Cortex of kidney (tissue), 1 donor: ENCODE data around the gene SHISA5.
A peak's percentile ranks its signal among the peaks of the same experiment; 100 is the strongest.

ENCODE experiments used
- DNase-seq: peaks from one replicate; lab custom pipeline; 2025; lab: John Stamatoyannopoulos, UW

The SHISA5 gene

GRCh38 chr3:48459773-48460516 is 44.0 kb downstream of the SHISA5 start:
- no peak for DNase-seq

DNA sequence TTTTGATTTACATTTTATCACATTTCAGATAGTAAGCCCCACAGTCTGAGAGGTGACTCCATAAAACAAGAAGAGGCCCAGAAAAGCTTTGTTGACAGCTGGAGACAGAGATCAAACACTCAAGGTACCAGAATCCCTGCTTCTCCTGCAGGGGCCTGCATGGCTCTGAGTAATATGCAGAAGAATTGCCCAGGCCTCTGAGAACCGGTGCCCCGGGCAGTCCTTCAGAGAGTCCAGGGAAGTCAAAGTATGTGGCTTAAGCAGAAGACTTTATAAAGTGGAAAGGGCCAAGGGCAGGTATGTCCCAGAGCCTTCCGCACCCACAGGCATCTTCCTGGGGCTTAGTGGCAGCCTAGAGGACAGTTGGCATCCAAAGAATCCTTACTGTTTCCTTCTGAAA is 44.6 kb downstream of the SHISA5 start:
- DNase-seq: no peak

DNA sequence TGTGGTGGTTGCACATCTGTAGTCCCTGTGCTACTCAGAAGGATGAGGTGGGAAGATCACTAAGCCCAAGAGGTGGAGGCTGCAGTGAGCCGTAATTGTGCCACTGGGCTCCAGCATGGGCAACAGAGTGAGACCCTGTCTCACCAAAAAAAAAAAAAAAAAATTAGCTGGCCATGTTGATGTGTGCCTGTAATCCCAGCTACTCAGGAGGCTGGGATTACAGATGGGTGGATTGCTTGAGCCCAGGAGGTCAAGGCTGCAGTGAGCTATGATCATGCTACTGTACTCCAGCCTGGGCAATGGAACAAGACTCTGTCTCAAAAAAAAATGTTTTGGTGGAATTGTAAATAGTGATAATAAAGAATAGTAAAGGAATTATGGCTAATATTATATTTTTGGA is 47.5 kb downstream of the SHISA5 start:
- DNase-seq: no peak

- DNase-seq: no peak
These were observed 52.7 kb downstream of the SHISA5 start for GRCh38 chr3:48451270-48451669.

DNA sequence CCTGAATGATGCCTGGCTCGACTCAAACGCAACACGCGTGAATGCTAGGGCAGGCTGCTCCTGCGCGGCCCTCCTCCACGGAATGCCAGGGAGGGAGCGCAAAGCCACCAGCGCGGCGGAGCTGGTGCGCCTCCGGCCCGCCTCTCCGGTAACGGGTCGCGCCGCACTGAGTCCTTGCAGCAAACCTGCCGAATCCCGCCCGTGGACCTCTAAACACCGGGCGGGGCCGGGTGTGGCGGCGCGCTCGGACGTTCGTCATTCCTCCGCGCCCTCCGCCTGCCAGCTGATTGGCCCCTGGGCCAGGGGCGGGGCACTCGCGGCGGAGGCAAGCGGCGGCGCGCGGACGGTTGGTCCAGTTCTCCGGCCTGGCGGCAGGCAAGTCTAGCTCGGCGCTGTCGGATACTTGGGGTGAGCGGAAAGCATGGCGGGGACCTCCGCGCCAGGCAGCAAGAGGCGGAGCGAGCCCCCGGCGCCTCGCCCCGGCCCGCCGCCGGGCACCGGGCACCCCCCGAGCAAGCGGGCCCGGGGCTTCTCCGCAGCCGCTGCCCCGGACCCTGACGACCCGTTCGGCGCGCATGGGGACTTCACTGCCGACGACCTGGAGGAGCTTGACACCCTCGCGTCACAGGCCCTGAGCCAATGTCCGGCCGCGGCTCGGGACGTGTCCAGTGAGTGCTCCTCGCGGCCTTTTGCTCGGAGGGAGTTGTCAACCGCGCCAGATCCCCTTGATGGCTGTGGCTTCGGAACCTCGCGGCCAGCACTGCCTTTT is 57.4 kb downstream of the SHISA5 start, which contains the start of gene ATRIP:
ATRIP (plus strand) TSS at position 313 of the 769 bp plus-strand sequence; CDS start at position 422, 109 bp downstream.
- DNase-seq: peak; percentile 73

DNA sequence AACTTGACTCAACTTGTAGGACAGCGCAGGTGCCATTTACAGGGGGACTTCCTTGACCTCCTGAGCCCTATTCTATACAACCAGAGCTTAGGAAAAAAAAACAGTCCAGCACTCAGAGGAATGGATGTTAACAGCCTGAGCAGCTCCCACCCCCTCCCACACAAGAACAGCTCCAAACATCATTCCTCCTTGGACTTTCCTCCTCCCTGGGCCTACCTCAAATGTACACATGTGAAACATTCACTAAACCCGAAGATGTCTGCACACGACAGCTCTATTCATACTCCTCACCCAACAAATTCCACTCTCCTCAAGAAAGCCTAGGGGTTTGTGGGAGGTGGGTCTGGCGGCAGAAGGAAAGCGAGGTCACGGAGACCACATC is 57.9 kb downstream of the SHISA5 start:
- DNase-seq: no peak

DNA sequence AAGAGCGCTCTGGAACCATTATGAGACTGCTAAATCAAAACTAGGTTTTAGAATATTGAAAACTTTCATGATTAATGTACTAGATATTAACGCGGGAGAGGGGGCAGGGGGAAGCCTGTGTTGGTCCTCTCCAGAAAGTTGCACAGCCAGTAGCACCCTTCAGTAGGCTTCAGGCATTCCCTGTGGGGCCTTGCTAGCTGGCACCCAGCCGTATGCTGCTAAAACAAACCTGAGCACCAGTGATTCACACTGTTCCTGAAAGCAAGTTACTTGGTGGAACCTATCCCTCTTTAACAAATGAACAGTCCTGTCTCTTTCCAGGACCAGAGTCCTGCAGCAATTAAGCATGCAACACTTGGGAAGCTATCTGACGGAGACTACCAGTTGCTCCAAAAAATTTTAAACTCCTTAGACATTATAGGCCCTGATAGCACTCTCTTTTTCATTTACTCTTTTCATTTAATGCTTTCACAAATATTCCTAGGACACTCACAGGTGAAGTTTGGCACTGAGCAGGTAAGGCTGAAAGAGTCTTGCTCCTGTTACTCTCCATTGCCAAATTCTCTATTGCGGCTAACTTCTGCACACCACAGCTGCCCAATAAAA is 58.6 kb downstream of the SHISA5 start:
- DNase-seq: no peak

DNA sequence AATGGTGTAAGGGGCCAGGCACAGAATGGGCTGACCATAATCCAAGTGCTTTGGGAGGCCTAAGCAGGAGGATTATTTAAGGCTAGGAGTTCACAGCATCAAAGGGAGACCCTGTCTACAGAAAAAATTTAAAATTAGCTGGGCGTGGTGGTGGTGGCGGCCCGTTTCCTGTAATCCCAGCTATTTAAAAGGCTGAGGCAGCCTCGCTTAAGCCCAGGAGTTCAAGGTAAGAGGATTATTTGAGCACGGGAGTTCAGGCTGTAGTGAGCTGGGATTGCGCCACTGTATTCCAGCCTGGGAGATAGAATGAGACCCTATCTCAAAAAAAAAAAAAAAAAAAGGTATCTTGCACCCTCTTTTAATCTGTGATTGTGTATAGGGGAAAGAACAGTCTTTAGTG is 62.0 kb downstream of the SHISA5 start:
- DNase-seq: no peak

DNA sequence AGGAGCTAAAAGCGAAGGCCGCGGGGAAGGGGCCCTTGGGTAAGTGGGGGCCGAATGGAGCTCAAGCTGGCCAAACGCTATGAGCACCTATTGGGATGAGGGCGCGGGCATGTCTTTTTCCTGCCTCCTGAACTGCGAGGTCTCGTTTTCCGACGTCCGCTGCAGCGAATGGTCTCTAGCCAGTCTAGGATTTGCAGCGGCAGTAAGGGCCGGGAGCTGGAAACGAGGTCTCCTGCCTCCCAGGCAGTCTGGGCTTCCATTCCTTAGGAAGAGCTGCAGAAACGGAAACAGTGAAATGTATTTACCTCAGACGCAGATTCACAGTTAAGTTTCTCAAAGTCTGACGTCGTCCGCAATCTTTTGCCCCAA is 63.4 kb downstream of the SHISA5 start:
- DNase-seq: no peak

DNA sequence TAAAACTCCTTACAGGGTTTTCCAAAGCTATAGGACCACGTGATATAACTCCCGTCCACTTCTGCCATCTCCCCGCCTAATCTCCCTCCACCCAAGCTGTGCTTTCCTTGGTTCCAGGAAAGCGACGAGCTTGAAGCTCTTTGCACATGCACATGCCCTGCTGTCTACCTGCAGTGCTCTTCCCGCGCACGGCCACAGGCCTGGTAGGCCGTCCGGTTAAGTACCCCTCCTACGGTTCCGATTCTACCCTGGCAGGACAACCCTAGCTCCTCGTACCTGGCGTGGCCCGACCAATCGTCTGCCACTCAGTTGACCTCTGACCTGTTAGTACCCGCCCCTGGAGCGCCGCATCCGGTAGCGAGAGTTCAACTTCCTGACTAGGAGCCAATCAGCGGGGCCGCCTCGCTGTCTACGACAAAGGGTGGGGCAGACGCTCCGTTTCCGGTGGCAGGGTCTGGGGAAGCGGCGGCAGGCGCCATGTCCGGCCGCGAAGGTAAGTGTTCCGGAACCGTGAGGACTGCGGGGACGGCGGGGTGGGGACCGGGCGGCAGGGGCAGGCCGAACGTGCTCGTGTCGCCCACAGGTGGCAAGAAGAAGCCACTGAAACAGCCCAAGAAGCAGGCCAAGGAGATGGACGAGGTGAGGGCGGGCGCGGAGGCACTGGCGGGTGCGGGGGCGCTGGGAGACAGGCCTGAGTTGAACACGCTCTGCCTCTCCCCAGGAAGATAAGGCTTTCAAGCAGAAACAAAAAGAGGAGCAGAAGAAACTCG is 64.0 kb downstream of the SHISA5 start, which contains the start of the genes CCDC51 and TMA7:
CCDC51 (minus strand) TSS at position 300 of the 770 bp plus-strand sequence. CDS start 4,991 bp downstream, outside the sequence.
TMA7 (plus strand) TSS at position 438 of the 770 bp plus-strand sequence; CDS start at position 478, 40 bp downstream.
- peak; percentile 87 for DNase-seq

DNA sequence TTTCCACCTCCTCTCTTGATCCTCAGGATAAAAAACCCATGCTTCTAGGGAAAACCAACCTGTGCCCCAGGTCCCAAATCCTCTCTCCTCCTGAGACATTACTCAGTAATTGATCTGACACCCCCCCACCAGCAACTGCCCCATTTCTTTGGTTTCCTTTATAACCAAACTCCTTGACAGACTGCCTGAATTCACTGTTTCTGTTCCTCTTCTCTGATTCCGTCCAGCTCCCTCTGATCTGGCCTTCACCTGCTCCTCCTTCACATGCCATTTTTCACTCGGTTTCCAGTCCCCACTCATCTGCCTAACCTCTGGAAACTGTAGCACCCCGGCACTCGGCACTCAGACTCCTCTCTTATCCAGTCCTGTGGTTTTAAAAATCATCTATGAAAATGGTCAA is 66.2 kb downstream of the SHISA5 start:
- no peak for DNase-seq

DNA sequence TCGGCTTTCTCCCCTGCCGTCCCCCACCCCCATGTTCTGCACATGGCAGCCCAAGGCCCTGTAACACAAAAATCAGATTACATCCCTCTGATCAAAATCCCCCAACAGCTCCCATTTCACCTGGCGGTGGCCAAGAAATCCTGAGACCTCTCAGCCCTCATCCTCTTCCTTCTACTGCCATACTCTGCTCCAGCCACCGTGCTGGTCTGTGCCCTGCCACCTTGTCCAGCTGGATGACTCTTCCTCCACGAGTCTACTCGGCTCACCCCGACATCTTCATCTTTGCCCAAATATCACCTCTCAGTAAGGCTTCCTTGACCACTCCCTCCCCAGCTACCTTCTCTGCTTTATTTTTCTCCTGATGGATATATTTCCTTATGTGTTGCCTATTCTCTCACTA is 67.1 kb downstream of the SHISA5 start:
- DNase-seq: no peak

DNA sequence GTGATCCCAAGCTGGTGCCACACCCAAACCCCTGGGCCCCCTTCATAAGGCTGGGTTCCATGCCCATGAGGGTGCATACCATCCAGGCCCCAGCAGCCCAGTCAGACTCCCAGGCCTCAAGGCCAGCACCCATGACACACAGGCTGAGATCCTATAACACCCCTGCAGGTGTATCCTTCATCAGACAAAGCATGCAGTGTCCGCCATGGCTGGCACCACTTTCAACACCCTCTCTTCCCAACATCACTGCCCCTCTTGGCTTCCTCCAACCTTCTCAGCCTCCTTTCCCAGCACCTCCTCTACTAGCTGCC is 67.5 kb downstream of the SHISA5 start:
- no peak for DNase-seq

- DNase-seq: no peak
These were observed 68.0 kb downstream of the SHISA5 start for GRCh38 chr3:48435774-48436476.

- no peak for DNase-seq
These were observed 68.8 kb downstream of the SHISA5 start for GRCh38 chr3:48435223-48435595.

DNA sequence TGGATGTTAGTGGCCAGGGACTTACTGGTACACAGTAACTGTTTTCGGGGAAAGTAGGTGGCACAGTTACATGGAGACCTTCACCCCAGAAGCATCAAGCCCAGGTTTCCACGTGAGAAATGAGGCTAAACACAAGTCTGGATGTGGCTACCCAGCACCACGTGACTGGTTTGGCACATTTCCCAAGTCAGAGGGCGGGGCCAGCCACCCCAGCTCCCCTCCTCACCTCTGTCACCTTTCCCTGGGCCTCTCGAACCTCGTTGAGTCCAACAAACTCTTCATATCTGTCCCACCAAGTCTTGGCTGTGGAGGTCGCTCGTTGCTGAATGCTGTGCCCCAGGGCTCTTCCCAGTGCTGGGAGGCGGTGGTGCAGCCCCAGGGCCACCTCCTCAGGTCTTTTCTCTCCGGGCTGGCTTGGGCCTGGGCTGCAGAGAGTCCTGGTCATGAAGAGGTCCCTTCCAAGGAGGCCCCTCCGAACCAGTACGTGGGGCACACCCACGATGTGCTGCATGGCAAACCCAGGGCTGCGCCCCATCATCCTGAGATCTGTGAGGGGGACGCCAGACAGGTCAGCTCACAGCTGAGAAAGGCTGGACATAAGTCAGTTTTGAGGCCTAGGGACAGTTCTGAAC is 69.3 kb downstream of the SHISA5 start:
- no peak for DNase-seq

- no peak for DNase-seq
These were observed 70.4 kb downstream of the SHISA5 start for GRCh38 chr3:48433472-48434118.

GRCh38 chr3:48432411-48433371 is 71.3 kb downstream of the SHISA5 start:
- DNase-seq: no peak
